Lung microvascular endothelial cell (primary cell): Measurements from ENCODE around the gene DLK1. TPM values are rescaled to one million over a fixed set of nuclear protein-coding genes. Genes with fewer than 3 reads are reported as not detected.

Experiments used
- DNase-seq, 2 donors: peaks; one replicate each; pipeline versions ENCODE4 v3.0.0 to v3.0.0-alpha.2; 2010; ENCODE audit warnings: low read depth in 2 of 2
- total RNA-seq: library from RNA; depleted of rRNA; stranded (reverse); fragments of >200 nt; gene quantifications from 2 replicates; pipeline ENCODE4 v1.2.1, GENCODE V29; 2014

The DLK1 gene
- total RNA-seq = not detected in 2 replicates

DNA sequence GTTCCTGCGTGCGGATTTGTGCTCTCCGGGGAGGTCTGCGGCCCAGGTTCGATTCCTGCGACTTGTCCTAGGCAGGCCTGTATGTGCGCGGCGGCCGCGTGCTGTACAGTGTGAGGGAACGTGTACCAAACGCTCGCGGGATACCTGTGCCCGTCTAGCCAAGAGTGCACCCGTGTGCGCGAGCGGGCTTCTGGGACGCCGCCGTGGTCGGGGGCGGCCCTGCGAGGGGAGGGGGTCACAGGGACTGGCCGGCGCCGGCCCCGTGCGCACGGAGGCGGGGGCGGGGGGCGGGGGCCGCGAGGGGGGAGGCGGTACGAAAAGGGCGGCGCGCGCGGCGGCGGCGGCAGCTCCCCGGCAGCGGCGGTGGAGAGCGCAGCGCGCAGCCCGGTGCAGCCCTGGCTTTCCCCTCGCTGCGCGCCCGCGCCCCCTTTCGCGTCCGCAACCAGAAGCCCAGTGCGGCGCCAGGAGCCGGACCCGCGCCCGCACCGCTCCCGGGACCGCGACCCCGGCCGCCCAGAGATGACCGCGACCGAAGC, at the start of gene DLK1:
Gene DLK1, plus strand, starts transcription at position 343 of the 536 bp plus-strand sequence. Its CDS starts 177 bp downstream, at position 520.
- no peak for DNase-seq

DNA sequence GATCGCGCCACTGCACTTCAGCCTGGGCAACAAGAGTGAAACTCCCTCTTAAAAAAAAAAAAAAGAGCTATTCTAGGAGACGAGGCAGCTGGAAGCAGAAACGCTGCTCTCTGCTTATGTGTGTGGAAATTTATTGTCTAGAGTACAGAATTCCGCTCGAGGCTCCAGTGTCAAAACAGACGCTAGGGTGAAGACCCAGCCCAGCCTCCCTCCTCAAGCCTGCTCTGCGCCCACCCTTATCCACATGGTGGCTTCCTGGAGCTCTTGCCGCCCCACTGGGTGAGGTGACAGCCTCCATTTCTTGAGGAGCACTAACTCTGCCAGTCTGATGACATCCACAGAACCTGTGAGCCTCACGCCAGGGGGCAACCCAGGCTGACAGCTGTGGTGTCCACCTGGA, 49.5 kb upstream of the DLK1 start:
- DNase-seq = no peak

DNA sequence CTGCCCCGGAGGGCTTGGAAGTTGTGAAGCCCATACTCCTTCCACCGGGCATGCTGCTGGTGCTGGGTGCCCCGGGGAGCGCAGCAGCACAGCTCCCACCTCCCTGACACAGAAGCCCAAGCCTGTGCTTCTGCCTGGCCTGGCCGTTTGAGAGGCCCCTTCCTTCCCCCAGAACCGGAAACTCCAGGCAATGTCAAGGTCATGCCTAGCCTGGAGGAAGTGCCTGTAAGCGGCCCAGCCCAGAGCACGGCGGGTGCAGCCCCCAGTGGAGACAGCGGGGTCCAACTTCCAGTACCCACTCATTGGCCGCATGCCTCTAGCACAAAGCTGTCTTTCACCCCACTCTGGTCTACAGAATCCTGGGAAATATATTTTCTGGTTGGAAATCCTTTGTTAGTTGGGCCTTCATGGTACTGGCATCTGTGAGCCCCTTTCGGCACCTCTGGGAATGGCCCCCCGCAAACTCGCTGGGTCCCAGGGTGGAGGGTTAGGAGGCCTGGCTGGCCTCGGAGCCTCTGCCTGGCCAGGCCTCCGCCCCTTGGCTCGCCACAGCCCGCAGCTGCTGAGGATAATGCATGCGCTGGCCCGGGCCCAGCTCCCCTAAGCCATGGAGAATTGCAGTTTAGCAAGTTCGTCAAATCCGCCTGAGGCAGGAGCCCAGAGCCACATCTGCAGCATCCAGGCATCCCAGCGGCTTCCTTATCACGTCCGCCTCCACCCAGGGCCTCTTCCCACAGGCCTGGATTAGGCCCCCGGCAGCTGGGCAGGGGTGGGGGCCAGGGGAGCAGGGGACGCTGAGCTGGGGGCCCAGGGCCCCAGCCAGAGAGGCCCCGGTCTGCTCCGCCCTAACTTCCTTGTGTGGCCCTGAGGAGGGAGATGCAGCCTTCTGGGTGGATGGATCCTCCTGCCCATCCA, 48.9 kb upstream of the DLK1 start:
- peak; percentile 32 to 51 for DNase-seq

DNA sequence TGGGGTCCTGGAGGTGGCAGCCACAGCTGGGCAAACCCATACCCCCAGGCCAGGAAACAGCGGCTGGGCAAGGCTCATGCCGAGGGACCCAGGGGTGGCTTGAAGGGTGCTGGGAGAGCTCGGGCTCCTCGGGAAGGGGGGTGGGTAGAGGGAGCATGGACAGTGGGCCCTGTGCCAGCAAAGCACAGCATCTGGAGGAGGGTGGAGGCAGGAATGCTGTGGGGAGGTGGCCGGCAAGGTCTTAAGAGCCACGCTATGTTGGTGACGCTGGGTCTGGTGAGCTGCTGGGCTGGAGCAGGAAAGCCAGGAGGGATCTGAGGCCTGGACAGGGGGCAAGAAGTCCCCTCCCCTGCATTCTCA, 48.2 kb upstream of the DLK1 start:
- no peak for DNase-seq

DNA sequence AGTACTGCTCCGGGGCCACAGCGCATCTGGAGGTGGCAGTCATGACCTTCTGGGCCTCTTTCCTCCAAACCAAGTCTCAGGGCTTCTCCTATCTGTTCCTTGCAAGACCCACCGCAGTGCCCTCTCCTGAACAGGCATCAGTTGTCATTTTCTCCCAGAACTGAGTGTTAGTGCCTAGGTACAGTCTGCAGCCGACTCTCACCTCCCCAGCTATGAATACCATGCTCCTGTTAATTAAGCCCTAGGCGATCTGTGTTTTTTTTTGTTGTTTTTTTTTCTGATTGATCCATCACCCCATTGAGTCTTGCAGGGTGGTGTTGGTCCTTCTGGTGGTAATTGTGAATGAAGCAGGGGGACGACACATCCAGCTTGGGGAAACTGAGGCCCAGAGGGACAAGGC, 47.5 kb upstream of the DLK1 start:
- no peak for DNase-seq

DNA sequence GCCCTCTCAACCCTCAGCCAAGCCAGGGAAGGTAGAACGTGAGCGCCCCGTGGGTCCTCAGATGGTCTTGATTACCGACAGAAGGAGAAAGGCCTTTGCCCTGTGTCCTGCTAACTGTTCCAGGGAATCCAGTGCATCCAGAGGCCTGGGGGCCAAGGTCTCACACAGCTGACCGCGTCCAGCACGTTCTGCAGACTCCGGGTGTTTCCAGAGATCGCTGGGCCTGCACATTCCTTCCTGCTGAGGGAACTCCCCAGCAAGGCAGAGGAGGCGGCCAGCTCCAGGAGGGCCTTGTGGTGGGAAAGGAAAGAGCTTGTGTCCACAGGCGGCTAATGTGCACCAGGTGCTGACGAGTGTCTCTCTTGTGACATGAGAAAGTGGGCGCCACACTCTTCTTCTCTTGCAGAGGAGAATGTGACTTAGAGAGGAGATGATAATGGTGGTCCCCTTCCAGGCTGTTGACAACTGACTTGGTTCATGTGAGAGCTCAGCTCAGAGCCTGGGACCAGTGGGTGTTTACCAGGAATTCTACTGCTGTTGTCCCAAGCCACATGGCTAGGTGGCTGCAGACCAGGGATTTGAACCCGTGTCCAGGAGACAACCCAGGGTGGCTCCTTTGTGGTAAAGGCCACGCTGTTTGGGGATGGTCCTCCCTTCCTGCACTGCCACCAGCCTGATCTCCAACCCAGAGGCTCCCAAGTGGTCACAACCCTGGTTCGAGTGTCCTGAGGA, 46.8 kb upstream of the DLK1 start:
- DNase-seq = peak in 1 of 2 donors; percentile 35

DNA sequence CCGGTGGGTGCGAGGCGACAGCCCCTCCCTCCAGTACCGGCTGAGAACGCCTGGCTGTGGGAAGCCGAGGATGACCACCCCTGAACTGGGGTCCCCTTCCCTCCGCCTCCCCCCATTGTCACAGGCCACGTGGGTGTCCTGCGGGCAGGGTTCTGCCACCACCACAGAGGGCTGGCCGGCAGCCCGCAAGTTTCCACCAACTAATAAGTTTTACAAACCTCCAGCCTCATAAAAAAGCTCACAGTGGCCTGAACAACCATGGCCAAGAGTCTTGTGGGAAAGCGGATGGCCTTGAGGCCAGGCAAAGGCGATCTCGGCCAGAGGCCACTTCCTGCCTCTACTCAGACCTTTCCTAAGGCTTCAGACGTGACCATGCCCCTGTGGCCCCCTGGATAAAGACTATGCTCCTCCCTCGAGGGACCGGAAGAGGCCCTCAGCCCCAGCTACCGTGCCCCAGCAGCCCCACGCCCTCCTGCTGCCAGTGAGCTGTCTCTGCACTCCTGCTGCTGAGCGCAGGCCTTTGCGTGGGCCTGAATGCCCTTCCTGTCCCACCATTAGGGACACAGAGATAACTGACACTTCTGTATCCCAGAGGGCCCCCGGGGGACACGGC, 46.1 kb upstream of the DLK1 start:
- no peak for DNase-seq

DNA sequence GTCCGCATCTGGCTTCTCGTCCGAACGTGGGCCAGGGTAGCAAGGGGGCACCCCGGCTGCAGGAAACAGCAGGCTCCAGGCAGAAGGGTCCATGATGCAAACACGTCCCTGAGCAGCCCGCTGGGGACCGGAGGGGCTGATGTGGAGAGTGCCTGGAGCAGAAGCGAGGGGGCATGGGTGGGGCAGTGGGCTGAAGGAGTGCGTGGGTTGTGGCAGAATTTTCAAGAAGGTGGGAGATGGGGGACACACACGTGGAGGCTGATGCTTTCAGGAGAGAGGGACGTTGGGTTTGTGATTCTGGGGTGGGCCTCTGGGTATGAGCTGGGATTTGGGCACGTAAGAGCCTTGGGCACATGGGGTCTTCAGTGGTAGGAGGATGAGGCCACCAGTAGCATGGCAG, 45.6 kb upstream of the DLK1 start:
- DNase-seq = no peak

DNA sequence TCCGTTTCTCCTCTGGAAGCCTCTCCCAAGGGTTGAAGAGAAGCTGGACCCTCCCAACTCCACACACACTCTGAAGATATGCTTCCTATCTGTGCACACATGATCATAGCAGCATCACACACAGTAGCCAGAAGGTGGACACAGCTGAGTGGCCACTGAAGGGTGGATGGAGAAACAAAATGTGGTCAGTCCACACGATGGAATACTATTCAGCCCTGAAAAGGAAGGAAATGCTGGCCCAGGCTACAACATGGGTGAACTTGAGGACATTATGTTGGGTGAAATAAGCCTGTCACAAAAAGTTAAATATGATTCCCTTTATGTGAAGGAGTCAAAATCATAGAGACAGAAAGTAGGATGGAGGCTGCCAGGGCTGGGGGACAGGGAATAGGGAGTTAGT, 43.9 kb upstream of the DLK1 start:
- DNase-seq = no peak

DNA sequence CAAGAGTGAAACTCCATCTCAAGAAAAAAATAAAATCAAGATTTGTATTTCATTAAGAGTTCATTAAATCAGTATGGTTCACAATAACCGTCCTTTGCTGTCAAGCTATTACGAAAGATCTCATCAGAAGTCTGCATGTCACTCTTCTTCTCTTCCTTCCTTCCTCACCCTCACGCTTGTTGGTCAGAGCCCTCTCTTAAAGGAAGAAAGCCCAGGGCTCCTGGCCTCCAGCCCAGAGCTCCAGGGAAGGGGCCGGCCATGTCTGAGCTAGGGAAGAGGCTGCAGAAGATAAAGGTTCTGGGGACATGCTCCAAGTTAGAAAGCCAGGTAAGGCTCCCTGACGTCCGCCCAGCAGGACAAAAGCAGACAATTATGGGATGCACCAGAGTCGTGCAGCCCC, 43.1 kb upstream of the DLK1 start:
- peak in 1 of 2 donors; percentile 33 for DNase-seq

DNA sequence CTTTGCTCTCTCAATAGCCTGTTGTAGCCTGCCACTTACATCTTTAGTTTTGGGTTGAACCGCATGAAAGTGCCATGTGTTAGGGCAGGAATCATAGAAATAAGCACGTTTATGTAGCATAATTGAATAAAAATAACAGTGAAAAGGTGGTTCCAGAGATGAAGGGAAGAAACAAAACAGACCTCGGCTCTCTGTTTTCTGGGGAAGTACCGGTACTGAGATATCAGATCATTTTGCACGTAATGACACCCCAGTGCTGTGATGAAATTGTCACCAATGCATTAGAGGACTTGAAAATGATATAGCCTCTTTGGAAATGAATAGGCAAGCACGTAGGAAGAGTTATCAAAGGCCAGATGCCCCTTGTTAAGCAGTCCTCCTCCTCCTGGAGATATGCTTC, 42.5 kb upstream of the DLK1 start:
- DNase-seq = no peak

DNA sequence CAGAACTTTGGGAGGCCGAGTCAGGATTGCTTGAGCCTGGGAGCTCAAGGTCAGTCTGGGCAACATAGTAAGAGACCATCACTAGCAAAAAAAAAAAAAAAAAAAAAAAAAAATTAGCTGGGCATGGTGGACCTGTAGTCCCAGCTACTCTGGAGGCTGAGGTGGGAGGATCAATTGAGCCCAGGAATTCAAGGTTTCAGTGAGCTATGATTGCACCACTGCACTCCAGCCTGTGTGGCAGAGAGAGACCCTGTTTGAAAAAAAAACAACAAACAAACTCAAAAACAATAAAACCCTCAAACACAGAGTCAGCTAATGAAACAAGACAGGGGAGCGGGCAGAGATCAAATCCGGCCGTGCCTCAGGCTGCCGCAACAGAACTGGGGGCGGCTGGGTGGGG, 41.7 kb upstream of the DLK1 start:
- no peak for DNase-seq

DNA sequence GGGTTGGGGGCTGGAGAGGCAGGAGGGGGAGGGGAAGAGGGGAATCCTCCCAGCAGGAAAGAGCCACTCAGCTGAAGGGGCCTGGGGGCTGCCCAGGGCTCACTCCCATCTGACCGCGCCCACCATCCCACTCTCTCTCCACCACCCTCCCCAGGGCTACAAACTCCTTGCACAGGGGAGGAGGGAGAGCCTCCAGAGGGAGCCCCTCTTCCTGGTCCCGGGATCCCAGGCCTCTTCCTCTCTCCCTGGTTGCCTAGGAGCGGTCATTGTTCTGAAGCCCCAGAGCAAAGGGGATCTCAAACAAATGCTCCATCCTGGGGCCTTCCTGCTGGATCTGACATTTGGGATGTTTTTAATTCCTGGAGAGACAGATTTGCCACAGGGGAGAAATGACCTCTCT, 39.8 kb upstream of the DLK1 start:
- DNase-seq = no peak

DNA sequence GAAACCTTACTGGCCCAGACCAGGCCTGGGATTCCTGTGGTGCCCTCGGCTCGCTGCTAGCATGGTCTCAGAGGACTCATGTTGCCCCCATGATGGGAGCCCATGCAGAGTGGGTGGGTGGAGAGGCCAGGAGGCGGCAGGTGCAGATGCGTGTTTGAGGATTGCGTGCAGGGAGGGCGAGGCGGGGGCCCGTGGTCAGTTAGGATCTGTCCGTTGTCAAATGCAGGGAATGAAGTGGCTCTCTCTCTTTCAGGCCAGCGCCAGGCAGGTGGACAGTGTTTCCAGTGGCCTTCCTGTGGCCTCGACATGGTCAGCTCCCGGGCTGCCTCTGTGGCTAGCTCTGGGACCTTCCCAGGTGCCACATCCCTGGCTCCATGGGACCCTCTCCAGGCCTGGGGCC, 39.3 kb upstream of the DLK1 start:
- DNase-seq = no peak

DNA sequence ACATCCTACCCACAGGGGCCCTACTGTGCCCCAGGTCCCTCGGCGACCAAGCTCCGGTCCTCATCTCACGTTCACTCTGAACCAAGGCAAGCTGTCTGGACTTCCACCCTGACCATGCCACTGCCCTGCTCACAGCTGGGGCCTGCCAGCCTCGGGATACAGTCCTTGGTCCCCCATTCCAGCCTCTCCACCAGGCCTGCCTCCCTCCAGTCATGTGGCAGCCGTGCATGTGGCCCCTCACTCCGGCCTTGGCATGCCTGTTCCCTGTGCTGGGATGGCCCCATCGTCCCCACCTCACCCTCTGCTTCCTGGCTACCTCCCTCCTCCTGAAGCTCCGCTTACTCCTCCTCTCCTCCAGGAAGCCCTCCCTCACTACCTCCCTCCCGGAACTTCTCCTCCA, 38.6 kb upstream of the DLK1 start:
- no peak for DNase-seq

DNA sequence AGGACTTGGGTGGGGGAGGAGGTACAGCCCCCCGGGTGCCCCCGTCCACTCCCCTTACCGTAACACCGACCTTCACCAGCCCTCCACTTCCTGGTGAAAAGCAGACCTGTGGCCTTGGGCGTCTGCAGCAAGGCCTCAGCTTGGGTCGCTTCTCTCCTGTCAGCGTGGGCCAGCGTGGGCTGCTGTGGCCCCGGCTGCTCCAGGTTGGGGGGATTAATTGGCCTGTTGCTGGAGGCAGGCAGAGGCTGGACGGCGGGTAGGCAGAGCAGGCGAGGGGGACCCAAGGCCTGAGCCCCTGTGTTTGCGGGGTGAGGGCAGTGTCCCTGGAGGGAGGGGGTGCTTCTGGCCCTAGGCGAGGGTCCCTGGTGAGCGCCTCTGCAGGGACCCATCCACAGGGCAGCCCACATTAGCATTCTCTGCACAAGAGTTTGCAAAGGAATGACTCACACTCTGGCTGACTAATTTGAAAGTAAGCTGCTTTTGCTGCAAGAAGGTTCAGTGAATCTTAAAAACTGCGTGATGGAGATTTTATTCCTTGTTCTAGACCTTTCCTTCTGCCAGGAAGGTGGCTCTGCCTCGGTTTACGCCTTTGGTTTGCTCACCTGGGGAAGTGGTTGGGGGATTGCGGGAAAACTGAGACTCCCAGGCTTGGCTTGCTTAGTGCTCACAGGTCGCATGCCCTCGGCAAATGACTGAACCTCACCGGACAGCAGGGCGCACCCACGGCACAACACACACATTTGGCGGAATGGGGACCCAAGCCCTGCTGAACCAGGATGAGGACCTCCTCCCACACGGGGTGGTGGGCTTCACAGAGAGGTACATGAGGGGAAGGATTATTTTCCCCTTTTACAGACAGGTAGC, 37.9 kb upstream of the DLK1 start:
- DNase-seq = peak in 1 of 2 donors; percentile 63

DNA sequence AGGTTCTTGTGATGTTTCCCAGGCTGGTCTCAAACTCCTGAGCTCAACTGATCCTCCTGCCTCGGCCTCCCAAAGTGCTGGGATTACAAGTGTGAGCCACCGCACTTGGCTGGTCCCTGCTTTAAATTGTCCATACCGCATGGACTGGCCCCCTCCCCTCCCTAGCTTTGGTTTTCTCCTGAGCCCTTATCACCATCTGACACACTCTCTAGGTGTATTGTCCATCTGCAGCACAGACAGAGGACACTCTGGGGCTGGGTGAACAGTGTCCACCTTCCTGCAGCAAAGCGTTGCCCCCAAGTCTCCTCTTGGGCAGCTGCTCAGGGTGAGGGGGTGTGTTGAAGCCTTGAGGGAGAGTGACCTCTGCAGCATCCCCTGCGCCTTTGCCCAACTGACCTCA, 36.0 kb upstream of the DLK1 start:
- DNase-seq = no peak

DNA sequence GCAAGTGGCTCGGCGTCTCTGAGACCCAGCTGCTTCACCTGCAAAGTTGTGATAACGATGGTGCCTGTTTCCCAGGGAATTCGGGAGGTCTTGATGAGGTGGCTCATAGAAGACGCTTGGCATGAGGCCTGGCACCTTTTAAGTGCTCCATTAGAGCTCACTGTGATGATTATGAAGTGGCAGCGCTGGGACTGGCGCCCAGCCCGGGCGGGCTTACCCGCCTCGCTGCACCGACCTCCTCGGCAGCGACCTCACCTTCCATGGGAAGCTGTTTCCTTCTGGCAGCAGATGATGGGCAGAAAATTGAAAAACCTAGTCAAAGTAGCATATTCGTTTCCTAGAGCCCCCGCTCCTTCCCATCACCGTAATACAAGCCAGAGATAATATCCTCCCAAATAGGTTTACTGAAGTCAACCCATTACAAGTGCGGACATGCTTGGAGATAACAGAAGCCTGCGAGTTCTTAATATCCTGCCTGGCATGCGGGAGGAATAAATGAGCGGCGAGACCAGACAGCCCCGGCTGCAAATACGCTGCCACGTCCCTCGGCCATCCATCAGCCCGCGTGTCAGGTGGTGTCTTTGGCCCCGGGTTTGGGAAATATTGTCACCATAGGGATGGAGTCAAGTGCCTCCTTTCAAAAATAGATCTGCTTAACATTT, 35.2 kb upstream of the DLK1 start:
- no peak for DNase-seq

DNA sequence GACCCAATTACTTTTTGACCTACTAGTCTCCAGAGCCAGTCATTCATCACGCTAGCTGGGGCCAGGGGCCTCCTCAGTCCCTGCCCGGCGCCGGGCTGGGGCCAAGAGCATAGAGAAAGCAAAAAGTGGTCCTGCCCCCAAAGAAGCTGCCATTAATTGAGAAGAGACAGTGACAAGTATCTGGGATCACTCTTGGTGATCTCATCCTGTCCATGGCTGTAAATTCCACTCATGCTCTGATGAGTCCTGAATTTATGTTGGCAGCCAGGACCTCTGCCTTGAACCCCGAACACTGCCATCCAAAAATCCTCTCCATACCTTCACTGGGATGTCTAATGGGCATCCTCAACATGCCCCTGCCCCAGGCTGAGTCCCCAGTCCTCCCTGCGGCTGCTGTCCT, 34.4 kb upstream of the DLK1 start:
- no peak for DNase-seq

DNA sequence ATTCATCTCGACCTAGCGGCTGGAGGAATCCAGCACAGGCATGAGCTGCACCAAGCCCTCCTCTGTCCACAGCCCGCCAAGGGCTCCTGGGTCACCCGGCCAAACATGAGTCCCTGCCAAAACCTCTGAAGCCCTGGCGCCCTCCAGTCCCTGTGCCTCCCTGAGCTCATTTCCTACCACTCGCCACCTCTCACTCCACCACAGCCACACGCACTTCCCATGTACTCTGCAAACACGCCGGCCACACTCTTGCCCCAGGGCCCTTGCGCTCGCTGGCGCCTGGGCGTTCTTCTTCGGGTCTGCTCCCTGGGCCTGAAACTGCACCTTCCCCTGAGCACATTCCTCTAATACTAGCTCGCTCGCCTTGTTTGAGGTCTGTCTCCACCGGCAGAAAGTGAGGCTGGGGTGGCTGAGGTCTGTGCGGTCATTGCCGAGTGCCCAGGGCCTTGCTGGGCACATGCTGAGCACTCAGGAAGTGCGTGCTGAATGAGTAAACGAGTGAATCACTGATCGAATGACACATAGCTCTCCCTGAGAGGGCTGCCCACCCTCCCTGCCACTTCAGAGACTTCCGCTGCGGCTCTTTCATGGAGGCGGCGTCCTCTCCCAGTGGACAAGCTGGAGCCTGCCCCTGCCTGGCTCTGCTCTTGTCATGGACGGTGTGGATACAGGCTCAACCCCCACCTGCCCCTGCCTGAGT, 33.7 kb upstream of the DLK1 start:
- peak; percentile 83 to 91 for DNase-seq
